Activated T-cell treated with anti-CD3 and anti-CD28 coated beads, Interleukin-2, amount 50 U/mL, for 72 hours (primary cell): ENCODE measurements around the gene CD109. TPM values are rescaled to one million over a fixed set of nuclear protein-coding genes. Genes with fewer than 3 reads are reported as not detected.
"Not testable (repeated sequence)": the region's sequence is repeated elsewhere in the genome, so short reads cannot be mapped to it uniquely, and the experiment has no call there.

ENCODE experiments used
- ATAC-seq, 2 donors: fragments of 150-1000 bp; cut with Tn5 transposase; replicated peaks in 1 of 2; 2 replicates each; pipeline ENCODE4 v1.10.0; 2021; ENCODE audit warnings: moderate library complexity in 2 of 2, mild to moderate bottlenecking in 1 of 2
- DNase-seq, 2 donors: peaks; one replicate each; pipeline ENCODE4 v3.0.0; 2021 to 2022; ENCODE audit warnings: mixed read lengths in 1 of 2
- H3K27ac Mint-ChIP-seq: one replicate; pipeline ENCODE4 v1.8.0; 2022; ENCODE audit warnings: mild to moderate bottlenecking, moderate library complexity, mixed read lengths
- H3K27me3 Mint-ChIP-seq: one replicate; pipeline ENCODE4 v1.8.0; 2022; ENCODE audit warnings: low read depth, mixed read lengths
- H3K36me3 Mint-ChIP-seq, 2 donors: one replicate each; pipeline ENCODE4 v1.8.0; 2022; ENCODE audit warnings: mixed read lengths in 2 of 2, mild to moderate bottlenecking in 1 of 2; ENCODE audit not compliant: insufficient read depth in 2 of 2
- H3K4me1 Mint-ChIP-seq: one replicate; pipeline ENCODE4 v1.8.0; 2022; ENCODE audit warnings: low read depth, mixed read lengths
- H3K4me3 Mint-ChIP-seq, 2 donors: one replicate each; pipeline ENCODE4 v1.8.0; 2022; ENCODE audit warnings: mild to moderate bottlenecking in 2 of 2, mixed read lengths in 2 of 2, moderate library complexity in 2 of 2
- H3K9me3 Mint-ChIP-seq, 2 donors: one replicate each; pipeline ENCODE4 v1.8.0; 2022; ENCODE audit warnings: mixed read lengths in 2 of 2
- total RNA-seq, 2 donors: library from RNA; stranded (reverse); gene quantifications; one replicate each; pipeline ENCODE4 v1.2.3, GENCODE V29; 2022

Gene CD109
- total RNA-seq, 2 donors from 2014 or later = 14.9 to 21.6 TPM

- Mint-ChIP-seq H3K27ac (no peak overlapping the region), H3K4me3 (no peak overlapping the region), H3K9me3 (peaks cover 0 to 2% of the 10 kb centered on the region in 2 donors), H3K27me3 (no peaks in the 10 kb centered on the region), H3K36me3 (peaks cover 3 to 7% of the 10 kb centered on the region in 2 donors), H3K4me1 (no peaks in the 10 kb centered on the region)
- DNase-seq (no peak), ATAC-seq (no peak)
Observed at GRCh38 chr6:73823046-73823735, 127.2 kb downstream of the CD109 start.

DNA sequence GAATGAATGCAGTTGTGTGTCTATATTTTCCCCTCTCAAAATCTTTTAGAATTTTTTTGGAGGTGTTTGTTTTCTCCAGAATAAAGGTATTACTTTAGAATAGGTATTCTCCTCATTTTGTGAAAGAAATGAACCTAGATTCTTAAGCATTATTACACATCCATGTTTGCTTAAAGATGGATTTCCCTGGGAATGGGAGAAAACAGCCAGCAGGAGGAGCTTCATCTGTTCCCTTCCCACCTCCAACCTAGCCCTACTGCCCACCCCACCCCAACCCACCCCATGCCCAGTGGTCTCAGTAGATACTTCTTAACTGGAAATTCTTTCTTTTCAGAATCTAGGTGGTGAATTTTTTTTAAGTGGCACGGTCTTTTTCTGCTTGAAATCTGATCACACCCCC, 127.8 kb downstream of the CD109 start:
- no peak overlapping the region for H3K4me3 Mint-ChIP-seq
- ATAC-seq (no peak), DNase-seq (no peak)
- H3K36me3 Mint-ChIP-seq = peaks cover 3 to 7% of the 10 kb centered on the region in 2 donors
- no peak overlapping the region for H3K27ac Mint-ChIP-seq
- H3K27me3 Mint-ChIP-seq = no peaks in the 10 kb centered on the region
- no peaks in the 10 kb centered on the region for H3K4me1 Mint-ChIP-seq
- peaks cover 0 to 2% of the 10 kb centered on the region in 2 donors for H3K9me3 Mint-ChIP-seq

- Mint-ChIP-seq H3K4me1 (no peaks in the 10 kb centered on the region), H3K9me3 (no peaks in the 10 kb centered on the region), H3K27ac (no peak overlapping the region), H3K36me3 (no peaks in the 10 kb centered on the region), H3K27me3 (no peaks in the 10 kb centered on the region), H3K4me3 (no peak overlapping the region)
- DNase-seq (no peak), ATAC-seq (no peak)
Observed at GRCh38 chr6:73826571-73826970, 130.6 kb downstream of the CD109 start.

GRCh38 chr6:73830119-73830518, 134.1 kb downstream of the CD109 start:
- H3K9me3 Mint-ChIP-seq = no peaks in the 10 kb centered on the region
- DNase-seq = no peak

GRCh38 chr6:73832313-73832712, 136.3 kb downstream of the CD109 start:
- no peak for DNase-seq
- Mint-ChIP-seq H3K9me3 (no peaks in the 10 kb centered on the region), H3K4me3 (no peak overlapping the region), H3K27me3 (no peaks in the 10 kb centered on the region), H3K4me1 (no peaks in the 10 kb centered on the region), H3K27ac (no peak overlapping the region), H3K36me3 (peaks cover 0 to 1% of the 10 kb centered on the region in 2 donors)
- no peak for ATAC-seq

More at GRCh38 chr6:73830119-73830518, 134.1 kb downstream of the CD109 start:
- ATAC-seq = no peak
- H3K27me3 Mint-ChIP-seq = no peaks in the 10 kb centered on the region
- H3K4me3 Mint-ChIP-seq = no peak overlapping the region
- no peak overlapping the region for H3K27ac Mint-ChIP-seq
- peaks cover 0 to 1% of the 10 kb centered on the region in 2 donors for H3K36me3 Mint-ChIP-seq
- H3K4me1 Mint-ChIP-seq = no peaks in the 10 kb centered on the region

- H3K36me3 Mint-ChIP-seq = peaks cover 3 to 10% of the 10 kb centered on the region in 2 donors
- H3K9me3 Mint-ChIP-seq, DNase-seq, ATAC-seq, H3K27me3 Mint-ChIP-seq, H3K4me1 Mint-ChIP-seq, H3K27ac Mint-ChIP-seq, H3K4me3 Mint-ChIP-seq: not testable (repeated sequence)
Observed at GRCh38 chr6:73844696-73845095, 148.7 kb downstream of the CD109 start.

DNA sequence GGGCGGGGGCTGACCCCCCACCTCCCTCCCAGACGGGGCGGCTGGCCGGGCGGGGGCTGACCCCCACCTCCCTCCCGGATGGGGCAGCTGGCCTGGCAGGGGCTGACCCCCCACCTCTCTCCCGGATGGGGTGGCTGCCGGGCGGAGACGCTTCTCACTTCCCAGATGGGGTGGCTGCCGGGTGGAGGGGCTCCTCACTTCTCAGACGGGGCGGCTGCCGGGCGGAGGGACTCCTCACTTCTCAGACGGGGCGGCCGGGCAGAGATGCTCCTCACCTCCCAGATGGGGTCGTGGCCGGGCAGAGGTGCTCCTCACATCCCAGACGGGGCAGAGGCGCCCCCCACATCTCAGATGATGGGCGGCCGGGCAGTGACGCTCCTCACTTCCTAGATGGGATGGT, 155.0 kb downstream of the CD109 start:
- H3K4me1 Mint-ChIP-seq, H3K9me3 Mint-ChIP-seq, H3K27me3 Mint-ChIP-seq, ATAC-seq, H3K27ac Mint-ChIP-seq, H3K36me3 Mint-ChIP-seq, H3K4me3 Mint-ChIP-seq, DNase-seq: not testable (repeated sequence)

DNA sequence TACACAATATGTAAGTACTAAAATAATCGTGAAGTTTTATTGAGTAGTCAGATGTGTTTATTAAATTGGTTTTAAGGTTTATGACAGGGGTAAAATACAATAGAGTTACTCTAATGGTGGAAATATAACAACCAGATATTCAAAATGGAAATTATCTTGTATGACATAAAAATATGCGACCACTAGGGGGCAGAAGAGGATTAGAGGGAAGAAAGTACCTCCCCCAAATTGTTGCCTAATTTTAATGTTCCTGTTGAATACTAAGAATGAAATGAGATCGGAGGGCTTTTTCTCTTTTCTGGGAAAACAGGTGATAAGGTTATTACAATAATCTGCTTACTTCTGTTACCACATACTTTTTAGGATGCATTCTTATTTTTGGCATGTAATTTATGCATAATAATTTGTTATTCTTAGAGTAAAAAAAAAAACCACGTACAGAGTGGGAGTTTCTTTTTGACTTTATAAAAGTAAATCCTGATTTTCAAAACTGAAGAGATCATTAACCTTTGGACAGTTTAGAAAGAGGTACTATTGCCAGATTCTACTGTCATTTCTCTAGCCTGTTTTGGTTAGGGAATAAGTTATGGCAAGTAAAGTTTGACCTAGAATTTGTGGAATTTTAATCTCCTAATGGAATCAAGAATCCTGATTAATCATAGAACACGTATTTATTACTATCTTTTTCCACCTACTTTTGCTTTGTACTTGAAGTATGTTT, 159.2 kb downstream of the CD109 start:
- H3K4me3 Mint-ChIP-seq = no peak overlapping the region
- H3K4me1 Mint-ChIP-seq = no peaks in the 10 kb centered on the region
- ATAC-seq (no peak), DNase-seq (peak; percentile 7 to 39)
- no peaks in the 10 kb centered on the region for H3K9me3 Mint-ChIP-seq
- H3K27ac Mint-ChIP-seq = no peak overlapping the region
- peaks cover 0 to 1% of the 10 kb centered on the region in 2 donors for H3K36me3 Mint-ChIP-seq
- no peaks in the 10 kb centered on the region for H3K27me3 Mint-ChIP-seq

DNA sequence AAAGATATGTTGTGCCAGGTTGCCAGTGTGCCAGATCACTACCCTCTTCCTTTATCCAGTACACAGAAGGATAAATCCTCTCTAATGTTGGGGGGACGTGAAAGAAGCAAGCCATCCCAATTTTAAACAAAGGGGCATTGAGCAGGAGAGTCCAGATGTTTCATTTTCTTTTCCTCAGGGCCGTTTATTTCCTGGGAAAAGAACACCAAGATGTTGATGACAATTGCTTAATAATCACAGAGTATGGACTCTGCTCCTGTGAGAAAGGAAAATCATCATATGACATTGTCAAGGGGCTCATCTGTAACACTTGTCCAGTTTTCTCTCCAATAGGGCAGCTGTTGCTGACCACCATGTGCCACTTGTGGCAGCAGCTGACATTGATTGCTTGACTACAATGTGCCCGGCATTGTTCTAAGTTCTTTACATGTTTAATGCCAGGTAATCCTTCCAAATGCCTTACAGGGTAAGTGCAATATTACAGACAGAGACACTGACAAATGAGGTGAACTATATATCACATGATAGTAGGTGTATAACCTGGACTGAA, 161.4 kb downstream of the CD109 start:
- DNase-seq (no peak), ATAC-seq (no peak)
- H3K4me1 Mint-ChIP-seq = no peaks in the 10 kb centered on the region

DNA sequence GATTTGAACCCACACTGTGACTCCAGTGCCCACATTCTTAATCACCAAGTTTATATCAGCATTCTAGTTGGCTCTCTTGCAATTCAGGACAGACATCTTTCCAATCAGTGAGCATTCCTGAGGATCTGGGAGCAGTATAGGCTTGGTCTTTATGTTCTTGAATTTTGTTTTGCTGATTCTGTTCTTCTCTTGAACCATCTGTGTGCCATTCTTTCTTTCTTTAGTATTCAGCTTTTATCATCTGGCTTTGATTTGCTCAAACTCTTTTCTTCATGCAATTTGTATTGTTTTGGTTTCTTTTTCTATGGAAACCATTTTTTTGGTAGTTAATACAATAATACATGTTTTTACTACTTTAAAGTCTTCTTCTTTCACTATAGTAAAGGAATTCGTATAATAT, 162.4 kb downstream of the CD109 start:
- Mint-ChIP-seq H3K4me1 (no peaks in the 10 kb centered on the region), H3K4me3 (no peak overlapping the region), H3K27ac (no peak overlapping the region), H3K36me3 (no peaks in the 10 kb centered on the region), H3K9me3 (no peaks in the 10 kb centered on the region), H3K27me3 (no peaks in the 10 kb centered on the region)
- no peak for ATAC-seq
- no peak for DNase-seq

More for the DNA sequence above, 161.4 kb downstream of the CD109 start:
- H3K27me3 Mint-ChIP-seq = no peaks in the 10 kb centered on the region
- H3K36me3 Mint-ChIP-seq = no peaks in the 10 kb centered on the region
- no peaks in the 10 kb centered on the region for H3K9me3 Mint-ChIP-seq
- H3K27ac Mint-ChIP-seq = no peak overlapping the region
- no peak overlapping the region for H3K4me3 Mint-ChIP-seq

DNA sequence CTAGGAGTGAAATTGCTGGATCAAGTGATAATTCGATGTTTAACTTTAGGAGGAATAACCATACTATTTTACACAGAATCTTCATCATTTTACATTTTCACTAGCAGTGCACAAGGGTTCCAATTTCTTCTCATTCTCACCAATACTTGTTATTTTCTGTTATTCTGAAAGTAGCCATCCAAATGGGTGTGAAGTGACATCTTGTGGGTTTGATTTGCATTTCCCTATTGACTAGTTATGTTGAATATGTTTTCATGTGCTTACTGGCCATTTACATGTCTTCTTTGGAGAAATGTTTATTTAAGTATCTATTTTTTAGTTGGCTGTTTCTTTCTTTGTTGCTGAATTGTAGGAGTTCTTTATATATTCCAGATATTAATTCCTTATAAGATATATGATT, 164.3 kb downstream of the CD109 start:
- Mint-ChIP-seq H3K27me3 (no peaks in the 10 kb centered on the region), H3K27ac (no peak overlapping the region), H3K9me3 (no peaks in the 10 kb centered on the region), H3K4me1 (no peaks in the 10 kb centered on the region), H3K4me3 (no peak overlapping the region), H3K36me3 (no peaks in the 10 kb centered on the region)
- ATAC-seq (no peak), DNase-seq (no peak)

DNA sequence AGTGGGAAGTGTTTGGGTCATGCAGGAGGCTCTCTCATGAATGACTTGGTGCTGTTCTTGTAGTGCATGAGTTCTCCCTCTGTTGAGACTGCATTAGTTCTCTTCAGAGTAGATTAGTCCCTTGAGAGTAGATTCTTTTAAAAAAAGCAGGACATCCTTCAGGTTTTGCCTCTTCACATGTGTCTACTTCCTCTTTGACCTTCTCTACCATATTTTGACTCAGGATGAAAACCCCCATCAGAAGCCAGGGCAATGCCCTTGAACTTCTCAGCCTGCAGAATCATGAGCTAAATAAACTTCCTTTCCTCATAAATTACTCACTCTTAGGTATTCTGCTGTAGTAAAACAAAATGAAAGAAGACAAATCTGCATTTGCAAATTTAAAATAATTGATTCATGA, 170.3 kb downstream of the CD109 start:
- Mint-ChIP-seq H3K27me3 (no peaks in the 10 kb centered on the region), H3K27ac (no peak overlapping the region), H3K4me1 (no peaks in the 10 kb centered on the region), H3K36me3 (no peaks in the 10 kb centered on the region), H3K9me3 (no peaks in the 10 kb centered on the region), H3K4me3 (no peak overlapping the region)
- DNase-seq (no peak), ATAC-seq (no peak)

- DNase-seq = no peak
- H3K9me3 Mint-ChIP-seq = no peaks in the 10 kb centered on the region
- H3K4me1 Mint-ChIP-seq = no peaks in the 10 kb centered on the region
- H3K4me3 Mint-ChIP-seq = no peak overlapping the region
- H3K27ac Mint-ChIP-seq = no peak overlapping the region
- no peak for ATAC-seq
- no peaks in the 10 kb centered on the region for H3K27me3 Mint-ChIP-seq
- no peaks in the 10 kb centered on the region for H3K36me3 Mint-ChIP-seq
Observed at GRCh38 chr6:73867411-73867810, 171.4 kb downstream of the CD109 start.
